HG03280 (cell line): ENCODE results near the gene UCMA.
"Not testable (repeated sequence)": the region's sequence is repeated elsewhere in the genome, so short reads cannot be mapped to it uniquely, and the experiment has no call there.

Experiments
- ATAC-seq: cut with Tn5 transposase; IDR thresholded peaks from one replicate; pipeline ENCODE4 v1.9.1; 2021; ENCODE audit warnings: mild to moderate bottlenecking, moderate library complexity; ENCODE audit not compliant: unreplicated experiment

The UCMA gene

GRCh38 chr10:13234736-13235135 is 562 bp upstream of the UCMA start:
- ATAC-seq: not testable (repeated sequence)

DNA sequence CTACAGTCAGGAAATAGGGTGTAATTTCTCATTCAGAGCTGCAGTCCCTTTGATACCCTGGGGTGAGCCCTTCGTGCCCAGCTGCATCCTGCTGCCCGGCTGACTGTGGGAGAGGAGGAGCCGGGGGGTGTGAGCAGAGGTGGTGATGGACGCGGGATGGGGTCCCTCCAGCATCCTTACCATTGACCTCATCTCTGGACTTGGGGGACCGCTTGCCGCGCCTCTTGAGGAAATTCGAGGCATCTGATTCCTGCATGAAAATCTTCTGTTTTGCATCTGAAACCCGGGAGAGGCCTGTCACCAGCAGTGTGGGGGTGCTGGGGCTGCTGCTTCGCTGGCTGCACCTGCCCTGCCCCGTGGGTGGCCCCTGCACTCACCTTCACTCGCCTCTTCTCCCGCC is 816 bp downstream of the UCMA start:
- ATAC-seq: no peak

DNA sequence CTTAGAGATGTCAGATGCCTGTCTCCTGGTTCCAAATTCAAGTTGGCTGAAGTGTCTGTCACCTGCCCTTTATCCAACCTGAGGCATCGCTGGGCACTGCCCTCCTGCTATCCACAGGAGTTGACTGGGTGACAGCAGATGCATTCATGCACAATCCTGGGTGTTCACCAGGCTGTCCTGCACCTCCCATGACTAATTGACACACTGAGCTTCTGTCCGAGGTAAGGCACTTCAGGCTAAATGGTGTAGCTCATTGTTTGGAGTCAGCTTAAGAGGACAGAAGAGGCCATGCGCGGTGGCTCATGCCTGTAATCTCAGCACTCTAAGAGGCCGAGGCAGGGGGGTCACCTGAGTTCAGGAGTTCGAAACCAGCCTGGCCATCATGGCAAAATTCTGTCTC is 2.4 kb downstream of the UCMA start:
- ATAC-seq: no peak

DNA sequence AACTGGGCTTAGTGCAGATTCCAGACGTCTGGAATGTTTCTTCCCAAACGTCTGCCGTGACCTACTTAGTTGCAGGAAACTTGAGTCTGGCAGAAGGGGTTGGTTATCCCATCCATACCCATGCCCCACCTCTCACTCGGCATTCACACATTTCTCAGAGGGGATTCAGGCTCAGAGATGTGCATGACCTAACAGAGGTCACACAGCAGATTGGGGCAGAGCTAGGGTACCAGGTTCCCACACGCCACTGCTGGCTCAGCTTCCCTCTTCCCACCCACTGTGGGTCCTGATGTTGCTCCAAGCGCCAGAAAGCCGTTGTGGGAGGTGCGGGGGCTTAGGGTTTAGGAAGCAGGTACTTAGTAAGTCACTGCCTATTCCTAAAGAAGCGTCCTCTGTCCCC is 3.0 kb downstream of the UCMA start:
- ATAC-seq: no peak

DNA sequence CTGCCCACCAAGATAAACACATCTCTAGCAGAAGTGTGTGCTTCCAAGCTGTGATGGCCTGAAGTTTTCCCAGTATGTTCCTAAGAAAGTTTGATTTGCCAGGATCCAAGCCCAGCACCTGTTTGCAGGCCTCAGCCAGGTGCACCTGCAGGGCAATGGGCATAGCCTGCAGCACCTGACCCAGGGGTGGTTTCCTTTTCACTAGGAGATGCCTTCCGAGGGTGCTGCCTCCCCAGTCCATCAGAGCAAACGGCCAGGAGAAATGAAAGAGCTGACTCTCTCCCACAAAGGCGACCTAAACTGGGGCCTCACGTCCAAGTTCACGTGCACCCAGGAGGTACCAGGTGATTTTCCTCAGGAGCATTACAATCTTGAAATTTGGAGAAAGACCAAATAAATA is 7.1 kb downstream of the UCMA start:
- no peak for ATAC-seq

DNA sequence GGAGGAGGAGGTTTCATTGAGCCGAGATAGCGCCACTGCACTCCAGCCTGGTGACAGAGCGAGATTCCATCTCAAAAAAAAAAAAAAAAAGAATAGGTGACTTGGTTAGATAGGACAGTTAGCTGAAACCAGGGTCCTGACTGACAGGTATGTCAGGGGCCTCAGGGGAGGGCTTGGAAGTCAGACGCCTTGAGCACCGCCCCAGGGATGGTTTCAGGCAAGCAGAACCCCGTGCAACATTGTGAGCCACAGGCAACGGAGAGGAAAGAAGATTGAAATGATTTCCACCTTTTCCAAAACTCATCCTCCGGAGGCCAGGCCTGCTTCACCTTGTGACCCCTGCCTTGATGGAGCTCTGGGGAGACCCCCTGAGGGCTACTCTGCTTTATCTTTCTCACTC is 8.6 kb downstream of the UCMA start:
- ATAC-seq: no peak

DNA sequence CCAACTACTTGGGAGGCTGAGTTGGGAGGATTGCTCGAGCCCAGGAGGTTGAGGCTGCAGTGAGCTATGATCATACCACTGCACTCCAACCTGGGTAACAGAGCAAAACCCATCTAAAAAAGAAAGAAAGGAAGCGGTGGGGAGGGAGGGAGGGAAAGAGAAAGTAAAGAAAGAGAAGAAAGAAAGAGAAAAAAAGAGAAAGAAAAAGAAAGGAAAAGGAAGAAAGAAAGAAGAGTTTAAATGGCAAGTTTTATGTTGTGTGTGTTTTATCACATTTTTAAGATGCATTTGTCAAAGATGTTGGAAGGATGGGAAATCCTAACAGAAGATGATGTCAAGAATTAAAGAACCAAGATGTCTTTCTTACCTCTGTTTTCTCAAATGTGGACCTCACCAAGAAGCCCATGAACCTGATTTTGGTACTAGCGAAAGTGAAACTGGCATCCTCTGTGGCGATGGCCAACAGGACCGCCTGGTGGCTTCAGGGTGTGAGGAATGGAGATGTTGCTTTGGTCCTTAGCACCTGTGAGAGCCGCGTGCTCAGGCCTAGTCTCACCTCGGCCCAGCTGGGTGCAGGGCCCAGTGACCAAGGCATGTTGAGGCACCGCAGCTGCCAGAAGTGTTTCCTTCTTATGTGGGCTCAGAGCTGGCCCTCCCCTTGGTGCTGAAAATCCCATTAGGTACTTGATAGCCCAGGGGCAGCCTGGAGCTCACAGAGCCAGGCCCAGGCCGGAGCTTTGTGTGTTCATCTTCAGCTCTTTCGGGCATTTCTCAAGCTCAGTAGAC is 9.8 kb downstream of the UCMA start:
- ATAC-seq: no peak

DNA sequence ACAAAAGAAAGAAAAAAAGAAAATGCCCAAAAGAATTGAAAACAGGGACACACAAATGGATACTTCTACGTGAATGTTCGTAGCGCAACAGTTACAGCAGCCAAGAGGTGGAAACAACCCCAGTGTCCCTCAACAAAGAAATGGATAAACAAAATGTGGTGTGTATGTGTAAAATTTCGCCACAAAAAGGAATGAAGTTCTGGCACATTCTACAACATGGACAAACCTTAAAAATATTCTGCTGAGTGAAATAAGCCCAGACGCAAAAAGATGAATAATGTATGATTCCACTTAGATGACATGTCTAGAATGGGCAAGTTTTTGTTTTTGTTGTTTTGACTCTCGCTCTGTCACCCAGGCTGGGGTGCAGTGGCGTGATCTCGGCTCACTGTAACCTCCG is 10.9 kb downstream of the UCMA start:
- no peak for ATAC-seq

DNA sequence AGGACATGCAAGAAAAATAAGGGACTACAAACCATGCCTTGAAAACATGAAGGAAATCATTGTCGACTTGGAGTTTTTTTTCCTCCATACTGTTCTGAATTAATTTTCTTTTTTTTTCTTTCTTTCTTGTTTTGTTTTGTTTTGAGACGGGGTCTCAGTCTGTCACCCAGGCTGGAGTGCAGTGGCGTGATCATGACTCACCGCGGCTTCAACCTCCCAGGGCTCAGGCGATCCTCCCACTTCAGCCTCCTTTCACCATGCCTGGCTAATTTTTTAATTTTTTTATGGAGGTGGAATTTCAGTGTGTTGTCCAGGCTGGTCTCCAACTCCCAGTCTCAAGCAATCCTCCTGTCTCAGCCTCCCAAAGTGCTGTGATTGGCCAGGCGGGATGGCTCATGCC is 11.6 kb downstream of the UCMA start:
- no peak for ATAC-seq

DNA sequence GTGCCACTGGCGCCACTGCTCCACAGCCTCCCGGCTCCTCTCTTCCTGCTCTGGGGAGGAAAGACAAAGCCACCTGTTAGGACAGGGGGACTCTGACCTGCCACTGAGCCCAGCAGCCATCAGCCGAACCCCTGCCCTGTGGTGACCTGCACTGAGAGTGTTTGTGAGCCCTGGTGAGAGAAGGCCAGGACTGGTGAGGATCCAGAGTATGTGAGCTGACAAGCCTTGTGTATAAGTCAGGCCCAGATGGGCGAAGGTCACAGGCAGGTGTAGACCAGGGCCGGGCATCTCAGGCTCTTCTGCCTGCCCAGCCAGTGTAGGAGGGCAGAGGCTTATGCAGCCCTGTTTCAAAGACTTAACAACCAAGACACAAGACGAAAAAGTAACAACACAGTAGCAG is 12.0 kb downstream of the UCMA start:
- ATAC-seq: no peak

- ATAC-seq: no peak
These were observed 12.6 kb downstream of the UCMA start for GRCh38 chr10:13221572-13221971.

GRCh38 chr10:13219685-13220670 is 14.2 kb downstream of the UCMA start:
- ATAC-seq: no peak

DNA sequence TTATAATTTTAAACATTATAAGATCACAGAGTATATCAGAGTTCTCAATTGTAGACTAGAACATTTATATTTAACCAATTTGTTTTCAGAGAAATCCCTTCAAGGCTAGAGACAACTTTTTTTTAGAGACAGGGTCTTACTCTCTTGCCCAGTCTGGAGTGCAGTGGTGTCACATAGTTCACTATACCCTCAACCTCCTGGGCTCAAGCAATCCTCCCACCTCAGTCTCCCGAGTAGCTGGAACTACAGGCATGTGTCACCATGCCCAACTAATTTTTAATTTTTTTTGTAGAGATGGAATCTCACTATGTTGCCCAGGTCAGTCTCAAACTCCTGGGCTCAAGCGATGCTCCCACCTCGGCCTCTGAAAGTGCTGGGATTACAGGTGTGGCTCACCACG is 15.3 kb downstream of the UCMA start:
- ATAC-seq: no peak

DNA sequence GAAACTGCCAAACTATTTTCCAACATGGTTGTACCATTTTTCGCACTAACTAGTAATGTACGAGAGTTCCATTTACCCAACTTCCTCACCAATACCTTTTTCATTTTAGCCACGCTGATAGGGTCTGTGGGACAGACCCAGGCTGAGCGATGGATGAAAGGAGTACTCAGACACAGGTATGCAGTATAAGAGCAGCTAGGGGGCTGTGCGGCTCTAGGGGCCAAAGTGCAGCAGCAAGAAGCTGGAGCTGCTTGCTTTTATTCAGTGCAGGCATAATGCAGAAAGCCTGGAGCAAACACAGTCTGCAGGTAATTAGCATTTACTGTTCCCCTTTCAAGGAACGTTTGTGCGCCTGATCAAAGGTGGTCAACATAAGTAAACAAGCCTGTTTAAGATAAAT is 21.0 kb downstream of the UCMA start:
- no peak for ATAC-seq

GRCh38 chr10:13206546-13207443 is 27.4 kb downstream of the UCMA start:
- ATAC-seq: no peak

DNA sequence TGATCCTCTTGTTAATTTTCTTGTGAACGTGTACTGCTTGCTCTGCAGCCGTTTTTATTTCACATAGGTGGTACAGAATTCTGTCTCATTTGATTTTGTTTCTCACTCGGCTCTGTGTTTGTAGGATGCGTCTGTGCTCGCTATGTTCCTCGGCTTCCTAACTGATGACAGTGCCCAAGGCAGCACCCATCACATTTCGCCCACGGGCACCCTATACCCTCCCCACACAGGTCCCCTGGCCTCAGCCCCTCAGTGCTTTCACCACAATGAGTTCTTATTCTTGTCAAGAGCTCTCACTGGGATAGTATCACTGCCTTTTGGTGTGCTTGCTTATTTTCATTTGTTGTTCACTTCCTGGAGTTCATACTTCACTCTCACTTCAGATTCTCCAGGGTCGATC is 28.1 kb downstream of the UCMA start:
- no peak for ATAC-seq

- no peak for ATAC-seq
These were observed 33.0 kb downstream of the UCMA start for GRCh38 chr10:13201132-13201531.

DNA sequence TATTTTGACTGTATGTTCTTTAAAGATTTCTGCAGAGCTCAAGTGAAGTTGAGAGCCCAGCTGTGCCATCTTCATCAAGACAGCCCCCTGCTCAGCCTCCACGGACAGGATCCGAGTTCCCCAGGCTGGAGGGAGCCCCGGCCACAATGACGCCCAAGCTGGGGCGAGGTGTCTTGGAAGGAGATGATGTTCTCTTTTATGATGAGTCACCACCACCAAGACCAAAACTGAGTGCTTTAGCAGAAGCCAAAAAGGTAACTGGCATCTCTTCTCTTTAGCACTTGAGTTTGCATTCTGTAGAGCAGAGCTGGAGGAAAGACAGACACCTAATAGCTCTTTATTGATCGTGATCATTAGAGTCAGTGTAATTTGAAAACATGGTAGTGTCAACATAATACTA is 39.2 kb downstream of the UCMA start:
- no peak for ATAC-seq

DNA sequence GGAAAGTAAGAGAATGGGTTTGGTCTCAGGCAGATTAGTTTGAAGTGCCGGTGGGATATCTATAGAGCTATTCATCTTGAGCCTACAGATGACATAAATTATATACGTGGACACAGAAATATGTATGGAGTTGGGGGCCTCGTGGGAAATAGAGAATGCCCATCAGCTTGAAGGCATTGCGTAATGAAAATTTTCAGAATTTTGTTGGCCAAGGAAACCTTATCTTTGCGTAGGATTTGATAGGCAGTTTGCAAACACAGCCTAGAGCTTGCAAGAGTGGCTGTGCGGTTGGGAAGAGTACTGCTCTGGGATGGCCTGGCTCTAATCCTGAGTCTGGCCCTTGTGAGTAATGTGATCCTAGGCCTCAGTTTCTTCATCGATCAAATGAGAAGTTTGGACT is 40.5 kb downstream of the UCMA start:
- ATAC-seq: no peak

- ATAC-seq: no peak
These were observed 42.8 kb downstream of the UCMA start for GRCh38 chr10:13191362-13191761.

DNA sequence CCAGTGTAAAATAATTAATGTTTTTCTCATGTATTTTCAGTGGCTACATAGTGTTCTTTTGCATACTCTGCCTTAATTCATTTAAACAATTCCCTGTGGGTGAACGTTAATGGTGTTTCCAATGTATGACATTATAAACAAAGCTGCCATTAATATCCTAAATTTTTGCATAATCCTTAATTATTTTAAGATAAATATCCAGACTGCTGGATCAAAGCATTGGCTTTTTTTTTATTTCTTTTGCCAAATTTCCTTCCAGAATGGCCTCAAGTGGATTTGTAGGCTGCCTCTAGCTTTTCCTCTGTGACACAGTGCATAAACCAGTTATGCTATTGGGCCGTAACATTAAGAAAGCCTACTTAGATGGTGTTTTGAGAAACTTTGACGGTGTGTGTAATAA is 43.4 kb downstream of the UCMA start:
- no peak for ATAC-seq
